22Rv1 (cell line): Measurements from ENCODE around the gene TAF1D.

Experiments used
- CTCF ChIP-seq: fragments of 450-650 bp; IDR thresholded peaks from 2 replicates; pipeline ENCODE4 v1.5.1; 2017; ENCODE audit warnings: mild to moderate bottlenecking
- ZFX ChIP-seq: fragments of 450-650 bp; IDR thresholded peaks from 2 replicates; pipeline ENCODE4 v1.6.1; 2017; ENCODE audit warnings: antibody characterized with exemption, borderline replicate concordance

- TF ChIP-seq CTCF (peak; percentile 12; the same call in 1 of the 2 replicates), ZFX (no peak)
These were observed 583 bp downstream of the TAF1D start for GRCh38 chr11:93740730-93741093.
